22Rv1 (cell line): ENCODE measurements around the gene HERPUD2.

Experiments
- H3K27ac ChIP-seq: fragments of 450-650 bp; 2 replicates; pipeline ENCODE4 v1.5.1; 2017
- CTCF ChIP-seq: fragments of 450-650 bp; IDR thresholded peaks from 2 replicates; pipeline ENCODE4 v1.5.1; 2017; ENCODE audit warnings: mild to moderate bottlenecking
- ZFX ChIP-seq: fragments of 450-650 bp; IDR thresholded peaks from 2 replicates; pipeline ENCODE4 v1.6.1; 2017; ENCODE audit warnings: antibody characterized with exemption, borderline replicate concordance

Gene HERPUD2

DNA sequence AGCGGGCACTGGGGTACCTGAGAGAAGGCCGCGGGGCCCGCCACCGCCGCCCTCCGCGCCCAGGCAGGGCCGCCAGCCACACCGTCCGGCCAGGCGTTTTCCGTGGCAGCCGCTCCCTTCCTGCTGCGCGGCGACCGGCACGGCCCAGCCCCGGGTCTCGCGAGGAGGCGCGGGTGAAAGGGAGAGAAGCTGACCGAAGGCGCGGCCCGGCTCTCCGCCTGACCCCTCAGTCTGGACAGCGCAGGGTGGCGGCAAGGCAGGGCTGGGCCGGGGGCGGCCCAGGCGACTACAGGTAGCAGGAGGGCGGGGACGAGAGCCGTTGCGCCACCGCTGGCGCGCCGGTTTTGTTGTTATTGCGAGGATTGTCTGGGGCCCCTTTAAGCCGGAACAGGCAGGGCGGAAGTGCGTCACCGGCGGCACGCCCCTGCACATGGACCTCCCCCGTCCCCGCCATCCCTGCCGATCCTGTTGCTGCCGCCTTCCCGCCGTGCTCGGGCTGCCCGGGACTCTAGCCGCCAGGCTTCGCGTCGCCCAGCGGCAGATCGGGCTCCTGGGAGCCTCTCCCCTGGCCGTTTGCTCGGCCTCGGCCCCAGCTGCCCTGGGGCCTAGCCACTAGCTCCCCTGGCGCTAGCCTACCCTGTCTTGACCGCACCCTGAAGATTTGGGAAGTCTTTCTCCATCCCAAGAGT is at the start of gene HERPUD2:
Gene HERPUD2 (minus strand): TSS at position 352 of the 689 bp plus-strand sequence. CDS start 805 bp downstream, outside the sequence.
- TF ChIP-seq CTCF (no peak), ZFX (0 out of 2 replicates have a peak, but pooled peaks have one; percentile 37)
- peak within 1 kb of the TSS; percentile 81 for H3K27ac ChIP-seq

GRCh38 chr7:35738889-35739288 is 44.0 kb upstream of the HERPUD2 start:
- no peak for TF ChIP-seq ZFX
- TF ChIP-seq CTCF = no peak
- no peak overlapping the region for H3K27ac ChIP-seq

- H3K27ac ChIP-seq = no peak overlapping the region
- TF ChIP-seq CTCF (no peak), ZFX (no peak)
Observed at GRCh38 chr7:35736725-35737124, 41.8 kb upstream of the HERPUD2 start.

DNA sequence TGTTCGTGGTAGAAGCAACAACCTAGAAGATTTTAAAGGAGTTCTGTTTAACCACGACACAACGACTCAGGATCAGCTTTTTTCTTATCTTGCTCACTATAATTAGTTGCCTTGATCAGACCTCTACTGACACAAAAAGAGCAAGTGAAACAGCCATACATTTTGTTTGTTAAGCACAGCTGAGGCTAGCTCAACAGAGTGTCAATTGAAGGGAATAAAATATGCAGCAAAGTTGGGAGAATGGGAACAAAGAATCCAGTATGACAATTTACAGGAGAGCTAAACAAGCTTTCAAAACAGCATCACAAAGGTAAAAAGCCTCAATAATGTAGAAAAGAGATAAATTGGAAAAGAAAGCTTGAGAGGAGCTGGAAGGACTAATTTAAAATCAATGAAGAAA is 40.5 kb upstream of the HERPUD2 start:
- TF ChIP-seq ZFX (no peak), CTCF (no peak)
- no peak overlapping the region for H3K27ac ChIP-seq

- no peak overlapping the region for H3K27ac ChIP-seq
- TF ChIP-seq CTCF = no peak
- no peak for TF ChIP-seq ZFX
Observed at GRCh38 chr7:35734001-35734483, 39.1 kb upstream of the HERPUD2 start.

DNA sequence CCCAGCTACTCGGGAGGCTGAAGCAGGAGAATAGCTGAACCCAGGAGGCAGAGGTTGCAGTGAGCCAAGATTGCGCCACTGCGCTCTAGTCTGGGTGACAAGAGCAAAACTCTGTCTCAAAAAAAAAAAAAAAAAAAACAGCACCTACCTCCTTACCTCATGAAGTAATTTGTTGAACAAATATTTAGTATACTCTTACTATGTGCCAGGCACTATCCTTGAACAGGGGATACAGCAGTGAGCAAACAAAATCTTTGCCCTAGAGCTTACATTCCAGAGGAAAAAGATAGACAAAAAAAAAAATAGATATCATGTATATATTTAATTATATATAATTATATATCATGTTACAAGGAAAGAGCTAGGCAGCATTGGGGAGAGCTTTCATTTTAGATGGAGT is 36.4 kb upstream of the HERPUD2 start:
- no peak overlapping the region for H3K27ac ChIP-seq
- no peak for TF ChIP-seq ZFX
- TF ChIP-seq CTCF = no peak

- H3K27ac ChIP-seq = no peak overlapping the region
- no peak for TF ChIP-seq CTCF
- no peak for TF ChIP-seq ZFX
Observed at GRCh38 chr7:35729061-35729783, 34.3 kb upstream of the HERPUD2 start.
